ENCODE data around the gene UBXN6. TPM values are rescaled to one million over a fixed set of nuclear protein-coding genes. Genes with fewer than 3 reads are reported as not detected.

UBXN6 gene
- total RNA-seq, 1 donor from 2014 or later = 49.7 TPM

DNA sequence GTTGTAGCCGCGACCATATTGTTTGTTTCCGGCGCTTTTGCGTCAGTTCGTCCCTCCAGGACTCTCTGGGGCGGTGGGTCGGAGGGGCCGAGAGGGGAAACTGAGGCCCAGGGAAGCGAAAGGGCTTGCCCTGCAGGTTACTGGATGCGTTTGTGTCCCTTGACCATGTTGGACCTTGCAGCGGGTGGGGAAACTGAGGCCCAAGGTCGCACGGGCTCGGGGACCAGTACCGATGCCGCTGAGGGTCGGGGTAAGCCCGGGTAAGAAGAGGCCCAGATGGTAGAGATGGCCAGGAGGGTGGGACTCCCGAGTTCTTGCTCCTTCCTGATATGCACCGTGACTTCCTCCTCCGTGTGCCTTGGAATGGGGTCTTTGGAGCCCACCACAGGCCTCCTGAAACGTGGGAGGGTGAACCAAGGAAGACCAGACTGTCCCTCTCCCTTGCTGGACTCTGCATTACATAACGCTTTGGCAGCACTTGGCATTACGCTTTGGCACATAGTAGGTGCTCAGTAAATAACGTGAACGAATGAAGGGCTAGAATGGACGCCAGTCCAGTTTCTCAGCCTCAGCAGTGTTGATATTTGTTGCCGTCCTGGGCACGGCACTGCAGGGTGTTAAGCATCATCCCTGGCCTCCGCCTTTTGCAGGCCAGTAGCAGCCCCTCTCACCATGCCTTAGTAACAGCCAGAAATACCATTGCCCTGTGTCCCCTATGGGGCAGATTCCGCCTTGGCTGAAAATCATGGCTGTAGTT, 54.4 kb downstream of the UBXN6 start:
- DNase-seq = no peak

DNA sequence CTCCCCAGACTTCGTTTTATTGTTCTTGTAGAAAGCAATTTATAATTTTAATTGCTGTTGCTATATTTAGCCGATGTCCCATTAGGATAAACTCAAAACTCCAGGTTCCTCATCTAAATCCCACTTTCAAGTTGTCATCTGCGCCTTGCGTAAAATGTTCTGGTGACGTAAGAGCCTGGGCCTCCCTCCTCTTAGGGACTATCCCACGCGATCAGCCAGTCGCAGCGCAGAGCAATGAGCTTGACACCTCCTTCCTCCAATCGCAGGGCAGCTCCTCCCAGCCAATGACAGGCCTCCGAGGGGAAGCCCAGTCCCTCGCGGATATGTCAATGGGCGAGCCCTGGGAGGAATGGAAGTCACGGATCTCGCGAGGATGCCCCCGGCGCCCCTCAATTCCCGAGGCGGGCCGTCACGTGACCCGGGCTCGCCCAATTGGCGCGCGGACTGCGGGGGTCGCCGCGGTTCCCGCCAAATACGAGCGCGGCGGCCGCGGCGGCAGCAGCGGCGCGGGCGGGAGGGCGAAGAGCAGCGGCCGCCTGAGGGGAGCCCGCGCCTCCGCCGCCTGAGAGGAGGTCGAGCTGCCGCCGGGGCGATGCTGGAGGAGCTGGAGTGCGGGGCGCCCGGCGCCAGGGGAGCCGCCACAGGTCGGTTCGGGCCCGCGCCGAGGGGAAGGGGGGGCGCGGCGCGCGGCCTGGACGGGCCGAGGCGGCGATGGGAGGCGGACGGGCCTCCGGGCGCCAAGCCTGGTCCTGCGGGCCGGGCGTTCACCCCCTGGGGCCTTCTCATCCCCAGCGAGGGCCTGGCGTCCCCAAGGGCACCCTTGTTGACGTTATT, 55.2 kb downstream of the UBXN6 start, which contains the start of gene CHAF1A:
Gene CHAF1A (plus strand): TSS at position 470 of the 834 bp plus-strand sequence. CDS start 123 bp downstream, at position 593.
- DNase-seq = peak; percentile 100

DNA sequence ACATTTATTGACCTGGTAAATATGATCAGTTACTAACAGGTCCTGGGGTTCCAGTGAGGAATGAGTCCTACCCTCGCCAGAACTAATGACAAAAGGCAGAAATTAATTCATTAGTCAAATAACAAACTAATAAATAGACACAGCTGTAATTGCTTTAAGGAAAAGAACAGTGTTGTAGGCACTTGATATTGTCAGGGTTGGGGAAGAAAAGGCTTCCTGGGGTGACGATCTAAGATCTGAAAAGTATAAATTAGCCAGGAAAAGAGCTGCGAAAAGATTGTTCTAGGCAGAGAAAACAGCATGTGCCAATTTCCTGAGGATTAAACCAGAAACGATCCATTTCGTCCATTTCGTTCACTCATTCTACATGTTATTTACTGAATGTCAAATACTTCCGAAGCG, 55.8 kb downstream of the UBXN6 start:
- DNase-seq = no peak

DNA sequence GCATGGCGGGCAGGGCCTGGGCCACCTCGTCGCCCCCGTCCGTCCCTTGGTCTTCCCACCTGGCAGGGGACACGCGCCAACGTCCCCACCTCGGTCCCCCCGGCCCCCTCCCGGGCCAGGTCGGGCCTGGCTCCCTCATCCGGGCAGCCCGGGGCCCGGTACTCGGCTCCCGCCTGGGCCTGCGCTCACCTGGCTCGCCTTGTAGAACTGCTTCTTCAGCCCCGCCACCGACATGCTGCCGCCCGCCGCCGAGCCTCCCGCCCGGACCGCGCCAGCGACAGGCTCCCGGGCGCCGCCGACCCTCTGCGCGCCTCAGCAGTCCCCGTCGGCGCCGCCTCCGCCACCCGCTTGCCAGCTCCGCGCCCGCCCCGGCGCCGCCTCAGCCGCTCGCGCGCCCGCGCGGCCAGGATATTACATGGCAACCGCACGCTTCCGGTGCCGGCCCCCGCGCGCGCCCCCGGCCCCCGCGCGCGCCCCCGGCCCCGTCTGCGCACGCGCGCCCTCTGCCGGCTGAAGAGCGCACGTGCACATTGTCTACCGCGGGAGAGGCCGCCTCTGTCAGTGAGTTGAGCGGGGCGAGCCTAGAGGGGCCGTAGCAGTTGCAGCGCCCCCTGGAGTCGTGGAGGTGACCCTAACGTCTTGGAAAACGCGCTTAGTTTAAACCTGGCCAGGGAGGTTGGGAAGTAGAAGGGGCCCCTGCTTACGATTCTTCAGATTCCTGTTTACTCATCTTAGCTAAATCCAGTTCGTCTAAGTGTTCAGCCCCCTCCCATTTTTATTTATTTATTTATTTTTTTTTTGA, 57.3 kb downstream of the UBXN6 start, which contains the start of gene SH3GL1:
Gene SH3GL1 (minus strand): TSS at position 413 of the 802 bp plus-strand sequence. CDS start 179 bp downstream, at position 234.
- peak; percentile 94 for DNase-seq

DNA sequence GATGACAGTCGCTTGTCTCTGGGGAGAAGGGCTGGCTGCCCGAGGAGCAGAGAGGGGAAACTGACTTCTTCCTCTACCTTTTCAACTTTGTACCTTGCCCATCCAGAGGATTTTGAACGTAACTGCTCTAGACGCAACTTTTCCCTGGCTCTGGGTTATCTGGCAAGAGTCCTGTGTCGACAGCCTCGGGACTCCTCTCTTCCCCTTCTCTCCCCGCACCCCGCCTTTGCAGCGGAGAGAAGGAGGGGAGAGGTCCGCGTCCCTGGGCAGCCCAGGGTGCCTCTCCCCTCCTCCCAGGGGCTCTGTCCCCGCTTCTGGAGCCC, 57.8 kb downstream of the UBXN6 start:
- no peak for DNase-seq

DNA sequence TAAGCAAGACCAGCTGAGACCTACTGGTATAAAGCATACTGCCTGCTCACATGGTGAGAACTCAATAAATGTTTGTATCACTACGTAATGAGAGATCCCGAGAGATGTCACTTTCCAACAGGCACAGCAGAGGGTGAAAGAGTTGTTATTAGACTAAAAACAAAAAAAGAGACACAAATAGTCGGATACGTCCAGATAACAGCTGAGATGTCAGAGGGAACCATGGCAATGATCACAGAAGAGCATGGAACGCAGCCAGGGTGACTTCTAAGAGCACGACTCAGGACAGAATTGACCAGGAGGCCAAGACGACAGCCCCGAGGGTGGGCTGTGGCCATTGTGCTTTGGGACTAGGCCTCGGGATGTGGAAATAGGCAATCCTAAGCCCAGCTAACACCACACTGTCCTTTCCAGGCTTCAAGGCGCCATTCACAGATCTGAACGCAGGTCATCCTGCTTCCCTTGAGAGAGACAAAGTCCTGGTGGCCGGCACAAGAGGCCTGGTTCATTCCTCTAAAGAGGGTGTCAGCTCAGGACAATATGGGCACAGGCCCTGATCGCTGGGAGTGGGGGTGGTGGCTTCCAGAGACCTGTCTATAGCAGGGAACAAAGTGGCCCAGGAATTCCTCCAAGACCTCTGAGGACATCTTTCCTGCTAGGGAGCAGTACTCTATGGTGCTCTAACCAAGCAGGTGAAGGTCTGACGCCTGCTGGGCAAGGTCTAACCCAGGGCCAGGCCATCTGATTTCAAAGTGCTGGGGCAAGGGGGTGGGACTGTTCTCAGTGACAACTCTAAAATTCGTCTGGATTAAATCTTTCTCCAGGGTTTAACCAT, 60.4 kb downstream of the UBXN6 start:
- no peak for DNase-seq

Small RNA genes within 50 kb of the gene (small RNA-seq; reads per million reads assigned to genes)
- gene MIR4746 (ENCODE audit: low replicate concordance) = not detected

Other genes starting within 250 kb of the UBXN6 start
- gene EBI3, start 228.3 kb downstream of the UBXN6 start, total RNA-seq = not detected
- gene YJU2, start 210.7 kb downstream of the UBXN6 start, total RNA-seq = 12.7 TPM
- 1.3 TPM for gene SHD, start 178.5 kb downstream of the UBXN6 start, total RNA-seq
- 0.49 TPM for gene TMIGD2, start 155.4 kb downstream of the UBXN6 start, total RNA-seq
- gene FSD1, start 153.2 kb downstream of the UBXN6 start, total RNA-seq = 0.59 TPM
- gene STAP2, start 119.0 kb downstream of the UBXN6 start, total RNA-seq = 25.5 TPM
- 5.8 TPM for gene MPND, start 114.2 kb downstream of the UBXN6 start, total RNA-seq
- gene SH3GL1, start 57.2 kb downstream of the UBXN6 start, total RNA-seq = 24.7 TPM
- gene CHAF1A, start 55.2 kb downstream of the UBXN6 start, total RNA-seq = 9.5 TPM
- 28.7 TPM for gene HDGFL2, start 14.5 kb upstream of the UBXN6 start, total RNA-seq
- gene PLIN4, start 60.7 kb upstream of the UBXN6 start, total RNA-seq = 25.7 TPM
- 7.5 TPM for gene PLIN5, start 77.4 kb upstream of the UBXN6 start, total RNA-seq
- gene LRG1, start 82.2 kb upstream of the UBXN6 start, total RNA-seq = 0.79 TPM
- gene SEMA6B, start 101.9 kb upstream of the UBXN6 start, total RNA-seq = 5.0 TPM
- 5.0 TPM for gene TNFAIP8L1, start 181.7 kb upstream of the UBXN6 start, total RNA-seq
- gene MYDGF, start 212.5 kb upstream of the UBXN6 start, total RNA-seq = 46.6 TPM